ENCODE results near the gene MMP19. TPM values are rescaled to one million over a fixed set of nuclear protein-coding genes. Genes with fewer than 3 reads are reported as not detected.

The MMP19 gene
- total RNA-seq = 10 to 100 TPM in 6 of 7 donors, 1 to 10 TPM in 1; 3.6 to 42.7 (median 23.3) TPM
- polyA plus RNA-seq = 10 to 100 TPM; 11.3 to 23.3 TPM
- long read RNA-seq, donor 1, partial matches to known transcripts = 4 of 14 reads
- long read RNA-seq, donor 1, other reads (novel, unspliced or antisense) = 7 of 14 reads
- long read RNA-seq, donor 2 = 0 reads
- long read RNA-seq, donor 3, transcript MMP19-201 (9 exons, 2,229 nt) = major isoform, 11 of 33 reads
- long read RNA-seq, donor 3, partial matches to known transcripts = 6 of 33 reads
- long read RNA-seq, donor 3, other reads (novel, unspliced or antisense) = 16 of 33 reads

- Histone ChIP-seq H3K27me3 (no peaks in the 10 kb centered on the region), H3K36me3 (no peaks in the 10 kb centered on the region), H3K9me3 (no peaks in the 10 kb centered on the region), H3K4me1 (ENCODE audit: insufficient read depth) (peaks cover 8% of the 10 kb centered on the region), H3K4me3 (peak within 1 kb of the TSS; percentile 61), H3K27ac (no peak within 1 kb of the TSS)
- TF ChIP-seq CTCF (IDR thresholded peaks at IDR 0.05) (peak in 1 of 3 donors; percentile 28), POLR2A (IDR thresholded peaks at IDR 0.05) (peak; percentile 81), EP300 (IDR thresholded peaks at IDR 0.05) (no peak)
- intact Hi-C loops (cut with DNase I) = no loop called here
- peak in 4 of 5 donors; percentile 46 to 81 (median 54) for DNase-seq
- 22 to 28% (median 22%) methylated on average over 10 of the region's 10 CpGs for WGBS, 3 donors
Observed at GRCh38 chr12:55842681-55843429, at the start of gene MMP19. Gene MMP19, minus strand, starts transcription at chr12:55842936. Its CDS starts 106 bp downstream, at chr12:55842830.

GRCh38 chr12:55891310-55891709 is 48.6 kb upstream of the MMP19 start:
- H3K4me3 ChIP-seq = no peak overlapping the region
- no peak overlapping the region for H3K27ac ChIP-seq
- WGBS, 3 donors = 83 to 92% (median 91%) methylated on average over 4 of the region's 4 CpGs
- intact Hi-C loops (cut with DNase I) = no loop called here
- no peak for DNase-seq
- no peaks in the 10 kb centered on the region for H3K27me3 ChIP-seq
- no peak for TF ChIP-seq EP300 (IDR thresholded peaks at IDR 0.05)
- TF ChIP-seq CTCF (IDR thresholded peaks at IDR 0.05) = no peak
- TF ChIP-seq POLR2A (IDR thresholded peaks at IDR 0.05) = no peak
- H3K9me3 ChIP-seq = no peaks in the 10 kb centered on the region
- H3K36me3 ChIP-seq = no peaks in the 10 kb centered on the region
- no peaks in the 10 kb centered on the region for H3K4me1 ChIP-seq (ENCODE audit: insufficient read depth)

- H3K4me3 ChIP-seq = no peak overlapping the region
- H3K27ac ChIP-seq = no peak overlapping the region
- no peaks in the 10 kb centered on the region for H3K27me3 ChIP-seq
- H3K9me3 ChIP-seq = no peaks in the 10 kb centered on the region
- TF ChIP-seq EP300 (IDR thresholded peaks at IDR 0.05) (no peak), CTCF (IDR thresholded peaks at IDR 0.05) (no peak), POLR2A (IDR thresholded peaks at IDR 0.05) (no peak)
- no peaks in the 10 kb centered on the region for H3K36me3 ChIP-seq
- intact Hi-C loops (cut with DNase I) = no loop called here
- DNase-seq = no peak
- no peaks in the 10 kb centered on the region for H3K4me1 ChIP-seq (ENCODE audit: insufficient read depth)
- 87 to 93% (median 87%) methylated on average over 1 of the region's 1 CpG for WGBS, 3 donors
Observed at GRCh38 chr12:55885113-55885512, 42.4 kb upstream of the MMP19 start.

GRCh38 chr12:55877824-55878223 is 35.1 kb upstream of the MMP19 start:
- H3K9me3 ChIP-seq = no peaks in the 10 kb centered on the region
- no peaks in the 10 kb centered on the region for H3K4me1 ChIP-seq (ENCODE audit: insufficient read depth)
- TF ChIP-seq CTCF (IDR thresholded peaks at IDR 0.05) (no peak), POLR2A (IDR thresholded peaks at IDR 0.05) (no peak), EP300 (IDR thresholded peaks at IDR 0.05) (no peak)
- no peaks in the 10 kb centered on the region for H3K27me3 ChIP-seq
- no peaks in the 10 kb centered on the region for H3K36me3 ChIP-seq
- intact Hi-C loops (cut with DNase I) = no loop called here
- no peak for DNase-seq
- no peak overlapping the region for H3K27ac ChIP-seq
- no peak overlapping the region for H3K4me3 ChIP-seq
